GM18511 (cell line): ENCODE measurements around the gene PTX4.

Experiments
- ATAC-seq: cut with Tn5 transposase; IDR thresholded peaks from one replicate; pipeline ENCODE4 v1.9.1; 2021; ENCODE audit warnings: mild to moderate bottlenecking, moderate library complexity; ENCODE audit not compliant: unreplicated experiment

The PTX4 gene

GRCh38 chr16:1488619-1489018 lies at the start of gene PTX4:
PTX4 (minus strand) TSS chr16:1488944; CDS start chr16:1488909, 35 bp downstream.
- ATAC-seq = no peak

- no peak for ATAC-seq
Observed at GRCh38 chr16:1537763-1538289, 49.1 kb upstream of the PTX4 start.

- no peak for ATAC-seq
Observed at GRCh38 chr16:1537138-1537577, 48.4 kb upstream of the PTX4 start.

GRCh38 chr16:1536601-1537000 lies 47.9 kb upstream of the PTX4 start:
- ATAC-seq = no peak

- no peak for ATAC-seq
Observed at GRCh38 chr16:1535391-1536291, 46.9 kb upstream of the PTX4 start.

- ATAC-seq = no peak
Observed at GRCh38 chr16:1534021-1535020, 45.6 kb upstream of the PTX4 start.

- ATAC-seq = no peak
Observed at GRCh38 chr16:1533443-1533951, 44.8 kb upstream of the PTX4 start, which contains the start of gene TMEM204. TMEM204 (plus strand) TSS chr16:1533666; CDS start chr16:1534276, 610 bp downstream.

- ATAC-seq = no peak
Observed at GRCh38 chr16:1532771-1533170, 44.0 kb upstream of the PTX4 start.

GRCh38 chr16:1532081-1532760 lies 43.5 kb upstream of the PTX4 start:
- no peak for ATAC-seq

- ATAC-seq = no peak
Observed at GRCh38 chr16:1531638-1531910, 42.8 kb upstream of the PTX4 start.

- no peak for ATAC-seq
Observed at GRCh38 chr16:1530883-1531637, 42.3 kb upstream of the PTX4 start.

GRCh38 chr16:1530349-1530882 lies 41.7 kb upstream of the PTX4 start:
- no peak for ATAC-seq

GRCh38 chr16:1528921-1529537 lies 40.3 kb upstream of the PTX4 start:
- no peak for ATAC-seq

GRCh38 chr16:1527836-1528811 lies 39.4 kb upstream of the PTX4 start:
- ATAC-seq = no peak

GRCh38 chr16:1526608-1527555 lies 38.1 kb upstream of the PTX4 start:
- no peak for ATAC-seq

GRCh38 chr16:1525871-1526607 lies 37.3 kb upstream of the PTX4 start:
- no peak for ATAC-seq
